ENCODE measurements around the gene TMEM175.

Gene TMEM175

DNA sequence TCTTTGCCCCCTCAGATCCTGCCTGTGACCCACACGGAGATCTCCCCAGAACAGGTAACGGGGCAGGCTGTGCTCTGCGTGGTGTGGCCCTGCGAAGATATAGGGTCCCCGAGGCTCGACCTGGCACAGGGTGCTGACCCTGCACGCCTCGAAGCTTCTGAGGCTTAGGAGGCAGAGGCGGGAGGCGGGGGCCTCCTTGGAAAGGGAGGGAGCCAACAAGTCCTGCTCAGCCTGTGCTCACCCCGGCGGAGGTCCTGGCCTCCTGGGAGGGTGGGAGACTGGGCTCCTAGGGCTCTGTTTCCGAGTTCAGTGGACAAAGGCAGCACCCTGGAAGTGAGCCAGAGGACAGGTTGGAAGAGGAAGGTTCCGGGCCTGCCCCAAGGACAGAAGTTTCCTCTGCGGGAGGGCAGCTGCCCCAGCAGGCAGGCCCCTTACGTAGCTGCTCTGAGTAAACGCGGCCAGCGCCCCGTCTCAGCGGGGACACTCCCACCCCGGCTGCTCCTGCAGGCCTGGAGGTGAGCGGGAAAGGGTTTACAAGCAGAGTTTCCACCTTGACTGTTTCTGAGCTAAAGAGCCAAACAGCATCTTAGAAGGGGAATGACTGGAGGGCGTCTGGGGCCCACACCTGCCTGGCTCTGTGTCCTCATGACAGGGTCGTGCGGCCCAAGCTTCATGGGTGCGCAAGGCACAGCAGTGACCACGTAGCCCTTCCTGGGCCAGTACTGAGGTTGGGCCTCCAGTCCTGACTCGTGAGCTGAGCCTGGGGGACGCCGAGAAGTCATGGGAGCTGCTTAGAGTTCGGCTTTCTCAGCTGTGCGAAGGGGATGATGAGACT, 16.1 kb downstream of the TMEM175 start:
- no peak for DNase-seq

DNA sequence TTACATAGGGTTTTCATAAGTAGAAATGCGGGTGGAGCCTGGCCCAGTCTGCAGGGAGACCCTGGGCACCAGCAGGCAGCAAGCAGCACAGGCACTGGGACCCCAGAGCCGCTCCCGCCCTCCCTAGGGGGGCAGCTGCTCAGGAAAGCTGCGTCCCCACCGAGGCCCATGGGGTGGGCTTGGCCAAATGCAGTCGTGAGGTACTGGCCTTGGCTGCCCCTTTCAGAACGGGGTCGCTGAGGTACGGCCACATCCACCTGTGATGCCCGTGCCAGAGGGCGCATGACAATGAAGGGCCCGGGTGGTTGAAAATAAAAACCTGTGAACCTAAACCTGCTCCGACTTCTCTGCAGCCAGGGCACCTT, 16.7 kb downstream of the TMEM175 start:
- DNase-seq = no peak

DNA sequence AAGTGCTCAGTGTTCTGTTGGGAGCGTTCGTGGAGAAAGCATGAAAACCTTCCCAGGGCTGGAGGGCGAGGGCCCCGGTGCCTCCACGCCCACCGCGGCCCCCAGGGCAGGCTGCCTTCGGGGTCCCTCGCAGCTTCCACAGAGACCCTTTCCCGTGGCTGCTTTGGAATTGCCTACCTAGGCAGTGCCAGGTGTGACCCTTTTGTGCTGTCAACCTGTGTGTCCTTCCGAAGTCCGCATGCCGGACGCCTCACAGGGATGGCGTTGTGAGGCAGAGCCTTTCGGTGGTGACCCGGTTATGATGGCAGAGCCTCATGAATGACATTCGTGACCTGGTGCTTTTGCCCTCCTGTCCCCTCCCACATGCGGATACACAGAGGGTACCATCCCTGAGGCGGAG, 17.4 kb downstream of the TMEM175 start:
- DNase-seq = no peak

DNA sequence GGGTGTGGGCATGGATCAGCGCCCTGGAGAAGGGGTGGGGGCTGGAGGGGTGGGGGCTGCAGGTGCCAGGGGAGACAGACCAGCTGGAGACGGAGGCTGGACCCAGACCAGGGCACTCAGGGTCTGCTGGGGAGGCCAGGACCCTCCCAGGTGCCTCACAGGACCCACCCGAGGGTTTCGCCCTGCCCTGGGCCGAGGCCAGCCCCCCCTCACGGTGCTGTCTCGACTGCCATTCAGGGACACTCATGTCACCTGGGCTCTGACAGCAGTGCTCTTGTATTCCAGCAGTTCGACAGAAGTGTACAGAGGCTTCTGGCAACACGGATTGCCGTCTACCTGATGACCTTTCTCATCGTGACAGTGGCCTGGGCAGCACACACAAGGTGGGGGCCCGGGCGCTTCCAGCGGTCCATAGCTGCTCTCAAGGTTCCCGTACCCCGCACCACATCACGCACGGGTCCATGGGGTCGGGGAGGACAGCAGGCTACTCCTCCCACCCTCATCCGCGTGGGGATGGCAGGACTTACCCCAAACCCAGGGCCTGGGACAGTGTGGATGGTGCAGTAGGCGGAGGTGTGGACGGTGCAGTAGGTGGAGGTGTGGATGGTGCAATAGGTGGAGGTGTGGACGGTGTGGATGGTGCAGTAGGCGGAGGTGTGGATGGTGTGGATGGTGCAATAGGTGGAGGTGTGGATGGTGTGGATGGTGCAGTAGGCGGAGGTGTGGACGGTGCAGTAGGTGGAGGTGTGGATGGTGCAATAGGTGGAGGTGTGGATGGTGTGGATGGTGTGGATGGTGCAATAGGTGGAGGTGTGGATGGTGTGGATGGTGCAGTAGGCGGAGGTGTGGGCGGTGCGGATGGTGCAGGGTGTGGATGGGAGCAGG, 18.1 kb downstream of the TMEM175 start:
- DNase-seq = no peak

DNA sequence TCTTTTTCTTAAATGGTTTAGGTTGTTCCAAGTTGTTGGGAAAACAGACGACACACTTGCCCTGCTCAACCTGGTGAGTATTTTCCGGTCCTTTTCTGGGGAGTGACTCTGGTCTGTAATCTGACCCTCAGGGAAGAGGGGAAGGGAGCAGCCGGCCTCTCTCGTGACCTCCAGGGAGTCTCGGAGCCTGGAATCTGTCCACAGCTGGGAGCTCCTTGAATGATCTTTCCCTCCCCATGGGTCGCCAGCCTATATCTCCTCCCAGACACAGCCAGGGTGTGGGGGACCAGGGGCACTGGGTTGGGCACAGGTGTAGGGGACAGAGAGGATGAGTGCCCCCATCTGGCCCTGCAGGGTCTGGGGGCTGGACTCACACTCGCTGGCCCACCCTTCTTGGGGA, 18.9 kb downstream of the TMEM175 start:
- no peak for DNase-seq

DNA sequence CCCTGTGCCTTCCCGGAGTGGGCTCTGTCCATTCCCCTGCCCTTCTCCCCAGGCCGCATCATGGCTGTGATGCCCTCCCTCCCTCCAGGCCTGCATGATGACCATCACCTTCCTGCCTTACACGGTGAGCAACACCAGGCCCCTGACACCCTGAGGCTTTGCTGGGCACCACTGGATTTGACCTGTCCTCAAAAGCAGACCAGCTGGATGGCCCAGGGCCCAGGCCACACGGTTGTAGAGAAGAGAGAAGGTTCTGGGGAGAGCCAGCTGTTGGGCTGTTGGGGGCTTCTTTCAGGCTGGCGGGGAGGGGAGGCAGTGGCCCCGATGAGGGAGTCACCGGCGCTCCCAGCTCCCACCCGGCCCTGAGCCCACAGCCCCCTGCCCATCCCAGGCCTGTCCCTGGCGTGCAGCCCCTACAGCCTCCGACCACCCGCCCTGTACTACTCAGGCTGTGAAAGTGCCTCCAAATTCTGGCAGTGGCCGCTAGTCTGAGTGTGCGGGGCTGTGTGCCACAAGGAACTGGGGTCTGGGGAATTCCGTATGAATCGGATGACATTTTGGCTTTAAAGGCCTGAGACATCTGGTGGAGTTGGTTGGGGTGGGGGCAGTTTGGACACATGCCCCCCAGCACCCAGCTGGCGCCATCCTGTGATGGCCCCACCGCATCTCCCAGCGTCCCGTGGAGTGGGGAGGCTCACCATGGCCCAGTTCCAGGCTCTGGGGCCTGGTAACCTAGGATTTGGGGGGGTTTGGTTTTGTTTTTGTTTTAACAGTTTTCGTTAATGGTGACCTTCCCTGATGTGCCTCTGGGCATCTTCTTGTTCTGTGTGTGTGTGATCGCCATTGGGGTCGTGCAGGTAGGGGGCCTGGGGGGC, 19.6 kb downstream of the TMEM175 start:
- DNase-seq = no peak

DNA sequence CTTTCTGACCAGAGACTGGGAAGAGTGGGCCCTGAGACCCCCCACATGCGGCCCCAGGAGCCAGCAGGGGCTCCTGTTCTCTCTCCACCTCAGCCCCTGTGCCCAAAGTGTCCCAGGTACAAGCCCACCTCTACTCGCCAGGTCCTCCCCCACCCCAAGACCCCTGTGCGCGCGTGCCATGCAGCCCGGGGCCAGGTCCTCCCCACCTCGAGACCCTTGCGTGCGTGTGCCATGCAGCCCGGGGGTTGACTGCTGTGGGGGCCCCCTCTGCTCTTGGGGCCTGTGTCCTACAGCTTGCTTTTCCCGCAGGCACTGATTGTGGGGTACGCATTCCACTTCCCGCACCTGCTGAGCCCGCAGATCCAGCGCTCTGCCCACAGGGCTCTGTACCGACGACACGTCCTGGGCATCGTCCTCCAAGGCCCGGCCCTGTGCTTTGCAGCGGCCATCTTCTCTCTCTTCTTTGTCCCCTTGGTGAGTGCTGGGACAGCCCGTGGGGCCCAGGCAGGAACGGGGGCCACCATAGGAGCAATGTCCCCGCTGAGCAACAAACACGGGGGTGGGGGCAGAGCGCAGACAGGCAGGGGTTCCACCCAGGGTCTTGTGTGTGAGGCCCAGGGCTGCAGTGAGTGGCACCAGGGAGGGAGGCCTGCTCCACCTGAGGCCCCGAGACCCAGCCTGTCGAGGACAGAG, 20.8 kb downstream of the TMEM175 start:
- no peak for DNase-seq

DNA sequence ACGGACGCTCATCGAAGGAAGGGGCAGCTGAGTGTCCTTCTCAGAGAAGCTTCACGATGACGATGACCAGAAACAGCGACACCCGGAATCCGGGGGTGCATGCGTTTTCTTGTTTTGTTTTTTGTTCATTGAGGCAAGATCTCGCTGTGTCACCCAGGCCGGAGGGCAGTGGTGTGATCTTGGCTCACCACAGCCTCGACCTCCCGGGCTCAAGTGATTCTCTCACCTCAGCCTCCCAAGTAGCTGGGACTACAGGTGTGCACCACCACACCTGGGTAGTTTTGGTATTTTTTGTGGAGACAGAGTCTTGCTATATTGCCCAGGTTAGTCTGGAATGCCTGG, 21.3 kb downstream of the TMEM175 start:
- DNase-seq = no peak

DNA sequence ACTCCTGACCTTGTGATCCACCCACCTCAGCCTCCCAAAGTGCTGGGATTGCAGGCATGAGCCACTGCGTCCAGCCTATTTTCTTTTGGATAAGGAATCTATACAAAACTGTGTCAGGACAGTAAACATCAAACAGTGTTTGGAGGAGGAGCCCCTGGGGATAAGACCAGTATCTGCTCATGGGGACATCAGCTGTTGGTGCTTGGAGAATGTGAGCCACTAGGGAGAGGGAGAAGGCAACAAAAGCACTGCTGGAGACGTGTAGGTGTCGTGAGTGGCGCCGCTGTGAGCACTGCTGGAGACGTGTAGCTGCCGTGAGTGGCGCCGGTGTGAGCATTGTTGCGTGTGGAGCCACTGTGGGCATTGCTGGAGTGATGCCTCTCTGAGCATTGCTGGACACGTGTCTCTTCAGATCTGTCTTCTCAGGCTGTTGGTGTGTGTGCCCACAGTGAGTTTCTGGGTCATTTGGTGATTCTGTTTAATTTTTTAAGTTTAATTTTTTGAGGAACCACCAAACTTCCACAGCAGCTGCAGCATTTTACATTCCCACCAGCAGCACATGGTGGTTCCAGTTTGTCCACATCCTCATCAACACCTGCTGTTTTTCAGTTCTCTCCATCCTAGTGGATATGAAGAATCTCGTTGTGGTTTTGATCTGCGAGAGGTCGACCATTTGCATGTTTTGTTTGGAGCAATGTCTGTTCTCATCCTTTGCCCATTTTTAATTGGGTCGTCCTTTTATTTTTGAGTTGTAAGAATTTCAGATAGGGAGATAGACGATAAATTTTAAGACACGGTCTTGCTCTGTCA, 22.2 kb downstream of the TMEM175 start:
- no peak for DNase-seq

DNA sequence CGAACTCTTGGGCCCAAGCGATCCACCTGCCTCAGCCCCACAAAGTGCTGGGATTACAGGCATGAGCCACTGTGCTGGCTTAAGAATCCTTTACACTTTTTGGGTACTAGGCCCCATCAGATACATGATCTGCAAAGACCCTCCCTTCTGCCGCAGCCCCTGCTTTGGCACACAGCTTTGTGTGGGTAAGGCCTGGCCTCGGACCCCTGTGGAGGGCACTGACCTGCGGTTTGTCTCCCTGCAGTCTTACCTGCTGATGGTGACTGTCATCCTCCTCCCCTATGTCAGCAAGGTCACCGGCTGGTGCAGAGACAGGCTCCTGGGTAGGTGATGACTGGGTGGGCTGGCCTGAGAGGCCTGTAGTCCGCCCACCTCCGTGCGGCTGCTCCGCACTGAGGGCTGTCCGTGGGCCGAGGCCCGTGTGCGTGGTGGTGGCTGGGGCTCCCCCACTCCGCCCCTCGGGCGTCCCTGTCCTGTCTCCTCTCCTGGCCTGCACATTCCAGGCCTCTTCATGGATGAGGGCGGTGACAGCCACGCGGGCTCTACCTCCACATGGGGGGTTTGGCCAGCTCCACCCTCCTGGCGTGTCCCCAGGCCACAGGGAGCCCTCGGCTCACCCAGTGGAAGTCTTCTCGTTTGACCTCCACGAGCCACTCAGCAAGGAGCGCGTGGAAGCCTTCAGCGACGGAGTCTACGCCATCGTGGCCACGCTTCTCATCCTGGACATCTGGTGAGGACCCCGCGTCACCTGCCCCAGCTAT, 23.1 kb downstream of the TMEM175 start:
- no peak for DNase-seq

DNA sequence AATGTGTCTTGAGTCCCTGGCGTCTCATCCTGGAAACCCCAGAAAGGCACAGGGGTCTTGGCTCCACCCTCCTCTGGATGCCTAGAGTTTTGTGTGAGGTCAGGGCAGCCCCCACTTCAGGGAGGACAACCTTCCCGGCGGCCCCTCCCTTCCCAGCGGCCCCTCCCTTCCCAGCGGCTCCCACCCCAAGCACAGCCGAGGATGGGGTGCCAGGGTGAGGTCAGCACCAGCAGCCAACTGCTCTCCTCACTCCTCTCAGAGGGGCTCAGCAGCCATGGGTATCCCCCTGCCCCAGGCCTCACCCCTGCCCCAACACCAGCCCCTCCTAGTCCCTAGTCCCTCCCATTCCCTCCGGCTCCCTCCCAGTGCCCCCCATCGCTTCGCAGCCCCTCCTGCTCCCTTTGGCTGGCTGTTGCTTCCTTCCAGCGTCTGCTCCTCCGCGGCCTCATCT, 23.7 kb downstream of the TMEM175 start:
- DNase-seq = no peak

DNA sequence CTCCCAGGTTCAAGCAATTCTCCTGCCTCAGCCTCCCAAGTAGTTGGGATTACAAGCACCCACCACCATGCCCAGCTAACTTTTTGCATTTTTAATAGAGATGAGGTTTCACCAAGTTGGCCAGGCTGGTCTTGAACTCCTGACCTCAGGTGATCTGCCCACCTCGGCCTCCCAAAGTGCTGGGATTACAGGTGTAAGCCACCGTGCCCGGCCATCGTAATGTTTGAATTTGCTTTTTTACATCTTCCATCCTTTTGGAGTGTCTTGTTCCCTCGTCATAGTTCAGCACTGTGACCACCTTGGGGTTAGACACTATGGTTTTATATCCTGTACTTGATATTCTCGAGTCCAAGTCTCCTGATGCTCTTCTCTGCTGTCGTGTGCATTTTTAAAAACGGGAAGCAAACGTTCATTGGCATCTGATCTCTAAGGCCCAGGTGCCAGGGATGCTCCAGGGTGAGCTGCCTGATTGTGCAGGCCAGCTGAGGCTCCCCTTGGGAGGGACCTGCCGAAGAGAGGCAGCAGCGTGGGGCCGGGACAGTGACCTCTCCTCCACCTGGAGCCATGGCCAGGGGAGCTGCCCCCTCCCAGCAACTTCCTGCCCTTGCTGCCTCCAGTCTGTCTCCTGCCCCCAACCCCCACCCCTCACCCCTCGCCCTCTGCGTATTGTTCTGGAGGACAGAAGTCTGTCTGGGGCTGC, 24.4 kb downstream of the TMEM175 start:
- DNase-seq = no peak

DNA sequence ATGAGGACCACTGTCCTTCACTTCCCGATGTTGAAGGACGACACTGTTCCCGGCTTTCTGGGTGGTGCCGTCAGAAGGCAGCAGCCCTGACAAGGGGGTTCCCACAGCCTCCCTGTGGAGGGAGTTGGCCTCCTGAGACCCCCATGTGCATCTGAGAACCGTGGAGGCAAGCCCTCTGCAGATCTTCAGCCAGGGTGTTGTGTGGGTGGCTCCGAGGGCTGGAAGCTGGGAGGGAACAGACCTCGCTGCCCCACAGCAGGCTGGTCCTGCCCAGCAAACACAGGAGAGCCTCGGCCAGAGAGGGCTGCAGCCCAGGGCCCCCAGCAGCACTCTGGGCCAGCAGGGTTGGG, 24.9 kb downstream of the TMEM175 start:
- DNase-seq = no peak

DNA sequence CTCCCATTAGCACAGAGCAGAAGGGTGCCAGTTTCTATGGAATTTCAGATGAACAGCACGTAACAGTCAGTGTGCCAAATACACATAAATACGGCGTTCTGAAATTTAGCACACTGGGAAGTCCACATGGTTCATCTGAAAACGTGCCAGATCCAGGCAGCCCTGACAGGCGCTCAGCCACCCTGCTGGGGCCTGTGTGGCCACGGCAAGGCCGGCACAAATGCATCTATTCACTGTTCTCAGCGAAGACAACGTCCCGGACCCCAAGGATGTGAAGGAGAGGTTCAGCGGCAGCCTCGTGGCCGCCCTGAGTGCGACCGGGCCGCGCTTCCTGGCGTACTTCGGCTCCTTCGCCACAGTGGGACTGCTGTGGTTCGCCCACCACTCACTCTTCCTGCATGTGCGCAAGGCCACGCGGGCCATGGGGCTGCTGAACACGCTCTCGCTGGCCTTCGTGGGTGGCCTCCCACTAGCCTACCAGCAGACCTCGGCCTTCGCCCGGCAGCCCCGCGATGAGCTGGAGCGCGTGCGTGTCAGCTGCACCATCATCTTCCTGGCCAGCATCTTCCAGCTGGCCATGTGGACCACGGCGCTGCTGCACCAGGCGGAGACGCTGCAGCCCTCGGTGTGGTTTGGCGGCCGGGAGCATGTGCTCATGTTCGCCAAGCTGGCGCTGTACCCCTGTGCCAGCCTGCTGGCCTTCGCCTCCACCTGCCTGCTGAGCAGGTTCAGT, 25.5 kb downstream of the TMEM175 start:
- no peak for DNase-seq

DNA sequence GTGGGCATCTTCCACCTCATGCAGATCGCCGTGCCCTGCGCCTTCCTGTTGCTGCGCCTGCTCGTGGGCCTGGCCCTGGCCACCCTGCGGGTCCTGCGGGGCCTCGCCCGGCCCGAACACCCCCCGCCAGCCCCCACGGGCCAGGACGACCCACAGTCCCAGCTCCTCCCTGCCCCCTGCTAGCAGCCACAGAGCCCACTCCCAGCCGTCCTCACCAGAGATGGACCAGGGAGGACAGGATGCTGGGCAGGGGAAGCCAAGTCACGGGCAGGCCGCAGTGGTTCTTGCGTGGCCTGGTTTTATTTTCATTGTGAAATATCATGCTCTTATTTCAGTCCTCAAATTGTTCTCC, 26.0 kb downstream of the TMEM175 start:
- no peak for DNase-seq

DNA sequence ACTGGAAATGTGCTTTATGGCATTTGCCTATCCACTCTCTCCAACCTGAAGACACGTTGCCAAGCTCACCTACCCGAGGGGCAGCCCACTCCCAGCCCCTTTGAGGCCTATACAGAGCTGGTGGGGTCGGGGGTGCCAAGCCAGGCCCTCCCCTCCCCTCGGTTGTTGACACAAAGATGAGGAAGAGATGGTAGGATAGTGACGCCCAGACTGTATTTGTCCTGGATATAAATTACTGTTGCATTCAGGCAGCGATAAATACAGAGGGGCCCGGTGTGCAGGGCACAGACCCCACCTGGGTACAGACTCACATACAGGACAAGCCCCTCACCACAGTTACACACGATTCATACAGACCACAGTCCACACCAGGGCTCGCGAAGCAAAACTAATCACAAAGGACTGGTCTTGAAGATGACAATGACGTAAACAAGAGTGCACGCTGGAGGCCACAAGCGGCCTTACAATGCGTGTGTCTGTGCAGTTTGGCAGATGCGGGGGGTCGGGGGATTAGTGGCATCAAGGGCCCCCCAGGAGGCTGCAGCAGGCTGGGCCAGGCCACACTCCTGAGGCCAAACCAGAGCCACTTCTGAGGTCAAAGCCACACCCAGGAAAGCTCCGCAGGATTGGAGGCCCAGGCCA, 26.6 kb downstream of the TMEM175 start:
- no peak for DNase-seq

DNA sequence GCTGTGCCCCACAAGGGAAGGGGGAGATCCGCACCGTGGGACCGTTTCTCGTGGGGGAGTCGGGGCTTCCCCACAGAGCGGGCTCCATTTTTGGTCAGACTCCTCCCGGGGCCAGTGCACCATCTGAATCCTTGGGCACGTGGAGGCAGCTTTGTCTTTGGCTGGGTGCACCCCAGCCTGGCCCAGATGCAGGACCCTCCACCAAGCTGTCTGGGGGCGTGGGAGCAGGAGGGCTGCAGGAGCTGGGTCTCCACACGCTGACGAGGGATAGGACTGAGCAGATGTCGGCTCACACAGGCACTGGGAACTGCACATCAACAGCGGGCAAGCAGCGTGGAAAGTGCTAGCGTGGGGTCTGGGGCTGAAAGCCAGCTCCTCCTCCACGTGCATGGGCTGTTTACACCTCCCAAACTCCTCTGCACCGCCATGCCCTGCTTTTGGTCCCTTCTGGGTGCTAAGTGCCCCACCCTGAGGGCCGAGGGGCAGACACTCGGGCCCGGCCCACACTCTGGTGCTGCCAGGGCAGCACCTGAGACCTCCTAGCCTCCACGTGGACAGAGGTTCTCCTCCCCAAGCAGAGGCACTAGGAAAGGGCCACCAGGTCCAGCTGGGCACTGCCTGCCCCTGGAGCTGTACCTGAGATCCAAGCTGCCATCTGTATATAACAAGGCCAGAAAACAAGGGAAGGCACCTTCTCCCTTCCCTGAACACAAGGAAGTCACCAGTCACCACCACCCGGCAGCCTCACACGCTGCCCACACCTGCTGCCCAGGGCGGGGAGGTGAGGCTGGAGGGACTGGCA, 27.3 kb downstream of the TMEM175 start:
- DNase-seq = no peak

DNA sequence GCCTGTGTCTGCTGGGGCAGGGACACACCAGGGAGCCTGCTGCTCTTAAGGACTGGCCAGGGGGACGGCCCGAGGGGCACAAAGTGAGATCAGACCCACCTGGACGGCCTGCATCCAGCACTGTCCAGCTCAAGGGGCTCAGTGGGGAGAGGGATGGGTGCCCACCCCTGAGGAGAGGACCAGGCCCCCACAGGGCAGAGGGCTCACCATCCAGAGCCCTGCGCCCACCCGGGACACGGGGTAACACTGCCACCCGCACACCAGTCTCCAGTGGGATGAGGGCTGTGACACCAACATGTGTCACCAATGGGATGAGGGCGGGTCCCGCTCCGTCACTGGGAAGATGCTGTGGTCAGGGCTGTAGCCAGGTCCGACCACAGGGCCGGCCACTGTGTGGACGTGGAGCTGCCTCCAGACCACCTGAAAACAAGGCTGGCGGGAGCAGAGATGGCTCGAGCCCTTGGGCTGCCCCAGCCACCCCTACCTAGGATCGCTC, 27.9 kb downstream of the TMEM175 start:
- DNase-seq = no peak

Measured in Kasumi-1 (cell line).